AG08396 (cell line): ENCODE measurements around the gene CENPP.
"Not testable (repeated sequence)": the region's sequence is repeated elsewhere in the genome, so short reads cannot be mapped to it uniquely, and the experiment has no call there.

Source experiments
- DNase-seq: peaks from one replicate; pipeline ENCODE4 v3.0.0; 2012; ENCODE audit warnings: low spot score, mixed read lengths

Gene CENPP

DNA sequence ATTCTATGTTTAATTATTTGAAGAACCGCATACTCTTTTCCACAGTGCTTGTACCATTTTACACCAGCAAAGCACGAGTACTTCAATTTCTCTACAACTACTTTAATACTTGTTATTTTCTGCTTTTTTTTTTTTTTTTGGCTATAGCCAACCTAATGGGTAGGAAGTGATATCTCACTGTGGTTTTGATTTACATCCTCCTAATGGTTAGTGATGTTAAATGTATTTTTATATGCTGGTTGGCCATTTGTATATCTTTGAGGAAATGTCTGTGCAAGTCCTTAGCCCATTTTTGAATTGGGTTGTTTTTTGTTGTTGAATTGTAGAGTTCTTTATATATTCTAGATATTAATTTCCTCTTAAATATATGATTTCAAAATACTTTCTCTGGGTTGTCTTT is 56.0 kb downstream of the CENPP start:
- DNase-seq = no peak

DNA sequence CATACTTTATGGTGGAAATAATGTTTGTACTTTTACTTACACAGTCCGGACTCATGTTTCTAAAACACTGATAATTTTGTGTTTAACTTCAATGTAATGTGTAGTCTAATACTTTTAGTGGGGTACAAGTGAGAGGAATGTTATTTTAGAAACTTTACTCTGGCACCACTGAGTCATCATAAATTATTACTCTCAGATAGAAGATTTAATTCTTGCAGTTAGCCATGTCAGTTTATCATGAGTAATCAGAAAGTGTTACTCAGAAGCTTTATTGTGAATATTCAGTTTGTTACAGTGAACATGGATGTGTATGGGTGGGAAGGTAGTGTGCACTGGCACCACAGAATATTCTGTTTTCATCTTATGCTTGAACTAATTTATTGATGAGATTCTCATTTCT is 58.6 kb downstream of the CENPP start:
- no peak for DNase-seq

DNA sequence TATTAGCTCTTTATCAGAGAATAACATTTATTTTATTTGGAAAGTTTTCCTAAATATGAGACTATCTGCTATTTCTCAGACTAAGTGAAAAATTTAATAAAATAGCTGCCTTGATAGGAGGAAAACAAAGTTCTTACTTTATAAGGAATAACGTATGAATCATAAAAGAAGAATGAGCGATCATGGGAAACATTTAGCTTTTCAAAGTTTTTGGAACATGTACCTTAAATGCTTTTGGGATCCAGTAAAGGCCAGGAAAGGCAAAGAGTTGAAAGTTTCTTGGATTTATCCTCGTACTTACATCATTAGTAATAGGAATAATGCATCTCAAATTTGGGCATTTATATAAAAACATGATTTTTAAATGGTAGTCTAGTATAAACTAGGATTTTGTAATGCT is 59.2 kb downstream of the CENPP start:
- DNase-seq = no peak

DNA sequence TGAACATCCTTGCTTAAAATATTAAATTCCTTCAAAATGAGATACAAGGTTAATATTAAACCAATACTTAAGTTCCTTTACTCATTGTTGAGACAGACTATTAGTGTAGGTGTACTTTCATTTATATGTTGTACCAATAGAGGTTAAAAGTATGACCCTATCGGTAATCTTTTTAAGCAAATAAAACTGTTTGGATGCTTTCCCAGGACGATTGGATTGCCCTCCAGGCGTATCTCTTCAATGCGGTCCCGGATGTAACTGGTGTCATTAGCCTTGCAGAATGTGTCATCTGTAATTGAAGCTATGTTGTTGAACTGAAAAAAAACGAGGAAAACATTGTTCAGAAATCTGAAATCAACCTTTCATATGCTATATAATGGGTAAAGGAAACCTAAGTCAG is 59.7 kb downstream of the CENPP start:
- DNase-seq = no peak

DNA sequence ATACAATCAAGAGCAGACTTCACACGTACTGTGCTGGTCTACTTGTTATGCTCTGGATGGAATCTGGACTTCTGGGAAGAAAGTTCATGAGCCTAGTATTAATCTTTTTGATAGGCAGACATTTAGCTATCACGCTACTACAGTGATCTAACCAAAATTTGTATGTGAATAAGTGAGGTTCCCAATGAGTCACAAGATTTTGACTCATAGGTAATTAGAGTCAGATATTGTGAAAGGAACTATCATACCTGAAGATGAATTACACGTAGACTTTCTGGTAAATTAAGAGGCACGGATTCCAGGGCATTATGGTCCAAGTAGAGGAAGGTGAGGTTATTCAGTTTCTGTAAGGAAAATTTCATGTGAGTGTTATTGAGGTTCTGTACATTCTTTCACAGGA is 60.2 kb downstream of the CENPP start:
- DNase-seq = no peak

DNA sequence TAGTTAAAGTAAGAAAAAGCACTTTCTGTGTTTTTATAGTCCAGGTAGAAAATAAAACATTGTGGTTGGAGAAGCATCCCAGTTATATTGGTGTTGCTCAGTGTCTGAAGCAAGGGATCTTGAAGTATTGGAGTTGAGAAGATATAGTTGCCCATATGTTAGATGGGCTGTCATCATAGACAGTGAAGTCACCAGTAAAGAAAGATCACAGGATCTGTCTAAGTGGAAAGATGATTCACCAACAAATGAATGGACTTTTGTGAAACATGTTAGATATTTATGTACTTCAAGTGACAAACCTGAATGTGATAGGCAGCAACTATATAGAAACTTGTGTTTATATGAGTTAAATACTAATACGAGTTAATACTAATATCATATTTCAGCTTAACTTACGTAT is 66.9 kb downstream of the CENPP start:
- no peak for DNase-seq

DNA sequence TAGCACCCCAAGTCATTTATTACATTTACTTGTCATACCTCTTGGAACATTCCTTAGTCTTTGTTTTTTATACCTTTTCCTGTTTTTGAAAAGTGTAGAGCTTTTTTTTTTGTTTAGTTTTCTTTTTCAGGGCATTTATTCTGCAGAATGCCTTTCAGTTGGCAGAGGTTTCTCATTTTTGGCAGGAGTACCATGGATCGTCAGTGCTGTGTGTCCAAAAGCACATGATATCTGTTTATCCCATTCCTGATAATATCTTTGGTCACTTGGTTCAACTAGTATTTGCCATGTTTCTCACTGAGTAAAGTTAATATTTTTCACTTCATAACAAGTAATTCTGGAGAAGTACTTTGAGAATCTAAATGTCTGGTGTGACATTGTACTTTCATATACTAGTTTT is 67.9 kb downstream of the CENPP start:
- peak; percentile 20 for DNase-seq

DNA sequence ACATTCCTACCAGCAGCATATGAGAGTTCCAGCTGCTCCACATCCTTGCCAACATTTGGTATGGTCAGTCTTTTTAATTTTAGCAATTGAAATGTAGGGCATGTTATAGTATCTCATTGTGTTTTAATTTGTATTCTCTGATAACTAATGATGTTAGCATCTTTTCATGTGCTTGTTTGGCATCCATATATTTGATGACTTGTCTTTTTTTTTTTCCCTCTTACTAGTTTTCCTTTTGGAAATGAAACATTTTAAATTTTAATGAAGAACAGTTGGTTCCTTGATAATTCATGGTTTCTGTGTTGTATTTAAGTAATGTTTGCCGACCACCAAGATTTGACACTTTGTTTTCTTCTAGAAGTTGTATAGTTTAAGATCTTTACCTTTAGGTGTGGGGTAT is 69.9 kb downstream of the CENPP start:
- no peak for DNase-seq

DNA sequence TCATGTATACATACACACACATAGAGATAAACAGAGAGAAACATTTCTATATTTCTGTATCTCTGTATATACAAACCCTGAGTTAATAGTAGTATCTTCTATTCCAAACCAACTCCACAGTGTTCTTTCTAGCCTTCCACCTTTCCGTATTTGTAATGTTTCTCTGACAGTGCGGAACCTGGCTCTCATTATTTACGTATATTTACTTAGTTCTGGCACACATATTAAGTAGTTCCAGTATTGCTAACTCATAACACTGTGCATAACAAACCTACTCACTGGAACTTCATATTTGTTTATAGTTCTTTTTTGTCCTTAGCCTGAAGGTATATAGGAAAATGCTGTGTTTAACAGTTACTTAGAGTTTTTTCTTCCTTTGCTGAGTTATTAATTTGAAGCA is 72.1 kb downstream of the CENPP start:
- DNase-seq = no peak

DNA sequence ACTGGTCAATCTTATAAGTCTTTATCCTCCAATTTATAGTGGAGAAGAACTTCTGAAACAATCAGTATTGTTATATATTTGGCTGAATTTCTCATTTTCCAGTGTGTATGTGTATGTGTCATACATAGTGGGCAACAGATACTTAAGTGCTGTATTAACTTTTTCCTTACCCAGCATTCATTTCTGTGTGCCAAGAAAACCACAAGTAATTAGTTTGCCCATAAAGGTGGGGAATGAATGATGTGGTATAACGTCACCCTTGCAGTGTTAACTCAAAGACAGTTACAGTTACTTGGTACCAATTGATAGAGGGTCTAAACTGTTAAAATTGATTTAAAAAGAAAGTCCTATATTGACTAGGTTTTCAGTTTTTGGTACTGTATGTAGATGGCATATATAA is 76.6 kb downstream of the CENPP start:
- no peak for DNase-seq

DNA sequence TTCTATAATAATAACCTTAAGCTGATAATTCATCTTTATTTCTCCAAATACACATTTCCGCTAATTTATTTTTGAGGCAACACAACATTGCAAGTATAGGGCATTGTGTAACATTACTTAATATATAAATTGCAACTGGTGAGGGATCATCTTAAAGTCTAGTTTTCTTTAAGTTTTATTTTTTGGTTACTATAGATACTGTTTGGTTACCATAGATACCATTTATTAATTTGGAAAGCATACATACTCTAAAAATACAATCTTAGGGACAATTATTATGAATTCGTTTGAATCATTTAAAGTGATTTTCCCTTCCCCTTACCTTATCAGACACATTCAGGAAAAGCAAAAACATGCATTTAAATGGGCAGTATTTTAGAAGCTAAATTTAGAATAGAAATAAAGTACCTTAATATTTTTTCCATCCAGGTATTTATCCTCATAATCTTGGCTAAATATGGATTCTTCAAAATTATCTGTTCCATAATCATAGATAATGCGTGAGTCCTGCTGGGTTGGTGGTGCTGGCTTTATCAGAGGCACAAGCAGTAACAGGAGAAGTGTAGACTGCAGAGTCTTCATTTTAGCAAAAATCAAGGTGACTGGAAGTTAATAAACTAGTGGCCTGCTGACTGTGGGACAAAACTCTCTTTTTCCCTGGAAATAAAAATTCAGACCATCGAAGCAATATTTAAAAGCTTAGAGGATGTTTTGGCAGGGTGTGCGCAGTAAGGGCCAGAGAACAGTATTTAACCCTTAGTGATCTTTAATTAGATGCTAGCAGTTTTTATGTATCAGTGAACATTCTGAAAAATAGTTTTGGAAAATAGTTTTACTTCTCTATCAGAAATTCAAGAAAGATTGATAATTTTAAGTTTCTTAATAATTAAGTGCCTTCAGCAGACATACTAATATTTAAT is 77.3 kb downstream of the CENPP start:
- DNase-seq = no peak

DNA sequence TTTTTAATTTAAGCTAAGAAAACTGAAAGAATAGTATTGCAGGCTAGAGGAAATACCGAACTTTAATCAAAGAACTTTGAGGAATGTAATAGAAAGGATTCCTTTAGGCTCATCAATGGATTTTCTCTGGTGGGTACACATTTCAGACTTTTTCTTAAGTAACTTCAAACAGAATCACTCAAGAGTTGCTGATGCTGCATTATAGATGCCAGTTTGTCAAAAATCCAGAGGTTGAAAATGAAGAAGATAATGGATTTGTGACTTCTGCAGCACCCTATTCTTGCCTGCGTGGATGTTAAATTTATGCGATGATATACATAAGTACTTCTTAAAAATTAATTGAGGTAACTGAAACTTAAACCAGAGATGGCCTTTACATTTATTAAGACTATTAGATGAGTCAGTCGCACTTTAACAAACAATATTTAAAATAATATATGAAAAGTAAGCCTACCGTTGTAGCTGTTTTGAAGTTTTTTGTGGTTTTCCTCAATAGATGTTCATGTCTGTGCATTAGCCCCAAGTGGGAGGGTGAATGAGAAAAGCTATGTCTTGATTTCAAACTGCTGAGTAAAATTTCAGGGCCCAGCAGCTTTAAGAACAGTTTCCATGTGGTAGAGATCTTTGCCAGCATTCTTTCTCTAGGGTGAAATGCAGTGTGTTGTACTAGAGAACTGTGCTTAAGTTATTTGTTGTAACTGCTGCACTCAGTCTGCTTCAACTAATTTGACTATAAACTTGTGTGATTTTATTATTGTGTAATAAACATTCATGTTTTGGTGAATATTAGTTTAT is 78.5 kb downstream of the CENPP start, which contains the start of gene OGN:
Gene OGN (minus strand): TSS at position 537 of the 795 bp plus-strand sequence. CDS start 1,171 bp downstream, outside the sequence.
- no peak for DNase-seq

DNA sequence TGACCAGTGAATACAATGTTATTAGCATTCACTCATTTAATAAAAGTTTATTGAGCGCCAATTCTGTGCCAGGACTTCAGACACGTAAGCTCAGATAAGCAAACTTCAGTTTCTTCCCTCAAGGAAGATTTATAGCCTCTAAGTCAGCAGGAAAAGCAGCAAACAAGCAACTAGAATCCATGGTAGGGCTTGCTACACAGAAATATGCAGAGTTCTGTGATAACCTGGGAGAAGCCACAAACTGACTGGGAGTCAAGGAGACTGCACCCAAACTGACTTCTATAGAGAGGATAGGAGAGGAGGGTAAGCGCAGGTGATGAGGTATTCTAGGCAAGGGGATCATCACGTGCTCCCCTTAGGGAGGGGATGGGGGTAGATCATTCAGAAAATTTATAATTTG is 80.1 kb downstream of the CENPP start:
- DNase-seq = no peak

DNA sequence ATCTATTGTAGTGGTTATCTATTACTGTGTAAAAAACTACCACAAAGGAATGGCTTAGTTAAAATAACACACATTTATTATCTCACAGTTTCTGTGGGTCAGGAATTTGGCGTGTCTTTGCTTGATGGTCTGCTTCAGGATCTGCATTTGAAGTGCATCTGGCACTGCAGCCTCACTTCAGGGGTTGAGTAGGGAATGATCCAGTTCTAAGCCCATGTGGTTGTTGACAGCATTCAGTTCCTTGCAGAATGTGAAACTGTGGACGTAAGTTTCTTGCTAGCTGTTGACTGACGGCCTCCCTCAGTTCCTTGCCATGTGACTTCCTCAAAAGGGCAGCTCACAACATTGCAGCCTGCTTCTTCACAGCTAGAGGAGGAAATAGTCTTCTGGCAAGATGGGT is 80.7 kb downstream of the CENPP start:
- no peak for DNase-seq

DNA sequence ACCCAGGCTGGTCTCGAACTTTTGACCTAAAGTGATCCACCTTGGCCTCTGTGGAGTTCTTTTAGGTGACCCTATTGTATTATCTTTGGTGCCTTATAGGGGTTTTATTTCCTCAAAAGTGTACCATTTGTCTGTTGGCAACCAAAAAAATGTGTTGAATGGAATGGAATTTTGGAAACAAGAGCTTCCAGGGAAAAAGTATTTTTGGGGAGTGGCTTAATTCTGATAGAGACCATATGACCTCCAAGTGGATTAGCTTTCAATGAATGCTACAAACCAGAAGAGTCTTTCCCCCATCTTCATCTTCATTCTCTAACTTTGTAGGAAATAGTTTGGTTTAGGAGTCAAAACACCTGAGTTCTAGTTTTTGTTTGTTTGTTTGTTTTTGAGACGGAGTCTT is 82.1 kb downstream of the CENPP start:
- no peak for DNase-seq

DNA sequence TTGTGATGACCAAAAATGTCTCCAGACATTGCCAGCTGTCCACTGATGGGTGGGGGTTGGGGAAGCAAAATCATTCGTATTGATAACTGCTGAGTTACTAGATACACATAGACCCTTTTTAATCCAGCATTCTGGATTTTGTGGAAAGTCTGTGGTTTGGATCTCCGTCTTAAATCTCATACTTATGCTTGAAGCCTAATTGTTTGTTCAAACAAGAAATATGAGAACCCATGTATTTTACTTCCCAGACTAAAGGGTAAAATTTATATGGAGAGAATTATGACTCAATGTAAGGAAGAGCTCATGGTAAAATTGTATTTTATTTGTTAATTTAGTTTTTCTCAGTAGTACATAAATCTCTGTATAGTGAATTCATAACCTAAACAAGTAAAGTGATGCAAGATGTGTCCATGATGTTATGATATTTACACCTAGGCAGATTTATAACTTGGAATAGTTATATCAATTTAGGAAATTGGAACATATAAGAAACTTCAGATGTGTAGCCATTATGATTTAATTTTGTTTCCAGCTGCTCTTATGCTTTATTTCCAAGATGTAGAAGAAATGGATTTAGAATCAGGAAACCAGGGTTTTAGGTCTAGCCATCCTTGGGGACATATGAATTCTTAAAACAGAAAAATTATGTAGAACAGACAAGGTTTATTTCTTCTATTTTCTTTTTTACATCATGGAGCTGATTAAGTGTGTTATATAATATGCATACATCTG is 83.2 kb downstream of the CENPP start:
- no peak for DNase-seq

DNA sequence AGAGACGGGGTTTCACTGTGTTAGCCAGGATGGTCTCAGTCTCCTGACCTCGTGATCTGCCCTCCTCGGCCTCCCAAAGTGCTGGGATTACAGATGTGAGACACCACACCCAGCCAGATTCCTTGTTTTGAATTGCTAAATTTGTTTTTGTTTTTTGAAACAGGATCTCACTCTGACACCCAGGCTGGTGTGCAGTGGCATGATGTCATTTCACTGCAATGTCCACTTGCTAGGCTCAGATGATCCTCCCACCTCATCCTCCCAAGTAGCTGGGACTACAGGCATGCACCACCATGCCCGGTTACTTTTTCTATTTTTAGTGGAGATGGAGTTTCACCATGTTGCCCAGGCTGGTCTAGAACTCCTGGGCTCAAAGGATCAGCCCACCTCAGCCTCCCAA is 85.4 kb downstream of the CENPP start:
- not testable (repeated sequence) for DNase-seq

DNA sequence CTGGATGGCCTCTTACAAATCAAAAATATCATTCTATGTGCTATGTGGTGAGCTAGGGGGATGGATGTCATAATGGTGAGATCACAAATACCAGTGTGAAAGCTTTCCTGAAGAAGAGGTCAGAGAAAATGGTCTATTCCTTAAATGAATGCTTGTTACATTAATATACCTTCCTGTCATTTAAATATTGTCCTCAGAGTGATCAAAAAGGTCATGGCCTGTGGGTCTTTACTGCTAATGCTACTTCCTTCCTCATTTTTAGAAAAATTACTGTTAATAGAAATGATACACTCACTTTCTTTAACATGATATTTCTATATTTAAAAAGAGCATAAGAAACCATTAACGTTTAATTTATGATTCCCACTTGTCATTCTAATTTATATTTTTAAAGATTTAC is 88.8 kb downstream of the CENPP start:
- DNase-seq = no peak

DNA sequence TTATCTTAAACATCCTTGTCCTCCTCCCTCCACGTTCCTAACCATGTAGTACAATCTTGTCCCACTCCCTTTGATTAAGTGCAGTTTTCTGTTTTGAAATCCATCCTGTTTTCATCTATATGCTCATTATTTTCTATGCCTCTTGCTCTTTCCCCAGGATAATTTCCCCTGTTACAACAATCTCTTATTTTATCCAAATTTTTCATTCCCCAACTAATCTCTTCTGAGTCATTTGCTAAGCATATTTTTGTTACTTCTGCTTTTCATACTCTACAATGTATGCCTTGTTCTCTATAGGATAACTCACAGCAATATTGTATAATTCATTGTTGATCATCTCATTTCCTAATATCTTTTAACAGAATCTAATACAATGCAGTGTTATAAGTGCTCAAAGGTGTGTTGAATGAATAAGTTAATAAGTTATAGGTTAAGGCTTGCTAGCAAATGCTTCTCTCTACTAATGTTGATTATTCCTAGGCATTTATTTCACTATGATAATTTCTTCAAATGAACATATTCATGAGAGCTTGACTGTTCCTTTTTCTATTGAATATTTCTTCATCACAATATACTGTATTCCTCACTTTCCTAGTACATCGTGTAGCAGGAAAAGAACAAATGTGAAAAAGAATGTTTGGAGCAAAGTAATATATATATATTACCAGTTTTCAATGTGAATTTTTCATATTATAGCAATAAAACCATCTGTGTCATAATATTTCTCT is 97.0 kb downstream of the CENPP start:
- no peak for DNase-seq

DNA sequence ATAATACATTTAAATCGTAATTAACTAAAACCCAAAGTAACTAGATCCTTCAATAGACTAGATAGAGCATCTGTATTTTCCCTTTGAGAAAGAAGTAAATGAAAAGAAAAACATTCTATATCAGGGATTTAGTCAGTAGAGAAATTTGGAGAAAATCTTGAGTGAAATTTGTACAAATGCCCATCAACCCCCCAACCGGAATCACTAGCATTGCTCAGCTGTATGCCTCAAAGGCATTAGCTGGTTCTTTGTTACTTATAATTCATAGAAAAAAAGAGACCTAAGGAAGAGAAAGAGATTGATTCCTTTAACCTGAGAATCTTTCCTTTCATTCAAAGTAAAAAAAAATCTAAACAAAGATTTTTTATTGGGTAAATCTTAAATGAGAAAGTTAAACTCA is 97.9 kb downstream of the CENPP start:
- DNase-seq = no peak

DNA sequence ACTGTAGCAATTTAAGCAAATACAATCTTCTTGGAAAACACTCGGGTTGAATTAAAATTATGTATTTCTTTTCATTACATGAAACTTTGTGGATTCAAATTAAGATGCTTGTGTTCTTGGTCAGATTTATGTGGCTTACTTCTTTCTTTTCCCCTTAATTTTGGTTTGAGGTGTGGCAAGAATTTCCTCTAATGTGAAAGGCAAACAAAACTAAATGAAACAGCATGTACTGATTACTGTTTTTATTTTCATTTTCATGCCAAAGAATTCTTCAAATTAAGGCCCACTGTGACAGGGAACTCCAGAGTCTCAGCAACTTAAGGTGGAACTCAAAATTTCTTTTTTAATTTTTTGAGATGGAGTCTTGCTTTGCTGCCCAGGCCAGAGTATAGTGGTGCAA is 98.6 kb downstream of the CENPP start, which contains the start of gene OMD:
Gene OMD (minus strand): TSS at position 132 of the 400 bp plus-strand sequence. CDS start 6,913 bp downstream, outside the sequence.
- no peak for DNase-seq

DNA sequence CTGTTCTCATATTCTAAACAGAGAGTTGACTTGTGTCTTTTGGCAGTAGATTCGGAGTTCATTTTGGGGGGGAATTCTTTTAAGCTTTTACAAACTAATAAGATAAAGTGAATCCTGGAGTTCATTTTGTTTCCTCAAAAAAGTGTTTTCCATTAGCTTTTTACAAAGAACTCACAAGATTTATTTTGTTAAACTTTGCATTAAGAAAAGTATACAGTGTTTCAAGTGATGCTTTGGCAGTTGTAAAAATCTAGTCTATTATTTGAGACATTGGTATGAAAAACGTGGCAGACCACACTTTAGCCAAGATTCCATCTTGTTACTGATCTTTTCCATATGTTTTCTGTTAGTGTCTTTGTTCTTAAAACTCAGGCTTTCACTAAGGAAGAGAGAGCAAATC is 99.7 kb downstream of the CENPP start:
- DNase-seq = no peak
